ENCODE measurements around the gene GSN.

GSN gene

DNA sequence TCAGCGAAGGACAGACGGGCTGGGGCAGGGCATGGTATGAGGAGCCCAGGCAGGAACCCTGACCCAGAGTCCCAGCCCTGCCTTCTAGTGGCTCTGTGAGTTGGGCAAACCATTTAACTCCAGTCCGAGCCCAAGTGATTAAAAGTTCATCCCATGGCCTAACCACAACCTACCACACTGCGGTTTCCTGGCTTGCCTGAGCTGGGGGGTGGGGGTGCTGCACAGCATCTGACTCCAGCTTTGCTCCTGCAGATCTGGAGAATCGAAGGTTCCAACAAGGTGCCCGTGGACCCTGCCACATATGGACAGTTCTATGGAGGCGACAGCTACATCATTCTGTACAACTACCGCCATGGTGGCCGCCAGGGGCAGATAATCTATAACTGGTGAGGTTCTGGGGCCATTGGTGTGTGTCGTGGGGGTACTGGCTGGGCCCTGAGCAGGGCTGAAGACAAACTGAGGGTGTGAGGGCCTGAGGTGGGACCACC, 53.1 kb downstream of the GSN start:
- TF ChIP-seq, protein P1, sequence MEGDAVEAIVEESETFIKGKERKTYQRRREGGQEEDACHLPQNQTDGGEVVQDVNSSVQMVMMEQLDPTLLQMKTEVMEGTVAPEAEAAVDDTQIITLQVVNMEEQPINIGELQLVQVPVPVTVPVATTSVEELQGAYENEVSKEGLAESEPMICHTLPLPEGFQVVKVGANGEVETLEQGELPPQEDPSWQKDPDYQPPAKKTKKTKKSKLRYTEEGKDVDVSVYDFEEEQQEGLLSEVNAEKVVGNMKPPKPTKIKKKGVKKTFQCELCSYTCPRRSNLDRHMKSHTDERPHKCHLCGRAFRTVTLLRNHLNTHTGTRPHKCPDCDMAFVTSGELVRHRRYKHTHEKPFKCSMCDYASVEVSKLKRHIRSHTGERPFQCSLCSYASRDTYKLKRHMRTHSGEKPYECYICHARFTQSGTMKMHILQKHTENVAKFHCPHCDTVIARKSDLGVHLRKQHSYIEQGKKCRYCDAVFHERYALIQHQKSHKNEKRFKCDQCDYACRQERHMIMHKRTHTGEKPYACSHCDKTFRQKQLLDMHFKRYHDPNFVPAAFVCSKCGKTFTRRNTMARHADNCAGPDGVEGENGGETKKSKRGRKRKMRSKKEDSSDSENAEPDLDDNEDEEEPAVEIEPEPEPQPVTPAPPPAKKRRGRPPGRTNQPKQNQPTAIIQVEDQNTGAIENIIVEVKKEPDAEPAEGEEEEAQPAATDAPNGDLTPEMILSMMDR (IDR thresholded peaks at IDR 0.05; ENCODE audit: insufficient read depth, missing control alignments), result no peak
- FAIRE-seq (no peak), DNase-seq (ENCODE audit: insufficient read length, low spot score) (no peak)

DNA sequence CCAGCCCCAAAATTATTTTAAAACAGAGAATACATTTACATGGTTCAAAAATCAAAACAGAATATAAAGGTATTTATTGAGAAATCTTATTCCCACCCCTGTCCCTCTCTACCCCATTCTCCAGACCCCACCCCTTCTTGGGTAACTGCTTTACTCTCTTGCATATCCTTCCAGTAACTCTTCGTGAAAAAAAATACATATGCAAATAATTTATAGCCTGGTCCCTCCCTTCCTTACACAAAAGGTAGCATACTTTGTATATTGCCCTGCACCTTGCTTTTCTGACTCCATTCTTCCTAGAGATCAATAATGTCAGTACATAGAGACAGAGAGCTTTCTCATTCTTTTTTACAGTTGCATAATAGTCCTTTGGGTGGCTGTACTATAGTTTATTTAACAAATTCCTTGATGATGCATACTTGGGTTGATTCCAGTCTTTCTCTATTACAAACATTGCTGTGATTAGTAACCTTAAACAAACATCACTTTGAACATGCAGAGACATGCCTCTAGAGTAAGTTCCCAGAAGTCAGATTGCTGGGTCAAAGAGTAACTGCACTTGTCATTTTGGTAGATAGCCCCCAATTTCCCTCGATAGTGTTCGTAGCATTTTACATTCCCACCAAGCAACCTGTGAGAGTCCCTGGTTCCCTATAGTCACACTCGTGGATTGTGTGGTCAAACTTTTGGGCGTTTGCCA, 54.2 kb downstream of the GSN start:
- TF ChIP-seq, protein P1 (IDR thresholded peaks at IDR 0.05; ENCODE audit: insufficient read depth, missing control alignments), result no peak
- DNase-seq (ENCODE audit: insufficient read length, low spot score) (no peak), FAIRE-seq (no peak)

DNA sequence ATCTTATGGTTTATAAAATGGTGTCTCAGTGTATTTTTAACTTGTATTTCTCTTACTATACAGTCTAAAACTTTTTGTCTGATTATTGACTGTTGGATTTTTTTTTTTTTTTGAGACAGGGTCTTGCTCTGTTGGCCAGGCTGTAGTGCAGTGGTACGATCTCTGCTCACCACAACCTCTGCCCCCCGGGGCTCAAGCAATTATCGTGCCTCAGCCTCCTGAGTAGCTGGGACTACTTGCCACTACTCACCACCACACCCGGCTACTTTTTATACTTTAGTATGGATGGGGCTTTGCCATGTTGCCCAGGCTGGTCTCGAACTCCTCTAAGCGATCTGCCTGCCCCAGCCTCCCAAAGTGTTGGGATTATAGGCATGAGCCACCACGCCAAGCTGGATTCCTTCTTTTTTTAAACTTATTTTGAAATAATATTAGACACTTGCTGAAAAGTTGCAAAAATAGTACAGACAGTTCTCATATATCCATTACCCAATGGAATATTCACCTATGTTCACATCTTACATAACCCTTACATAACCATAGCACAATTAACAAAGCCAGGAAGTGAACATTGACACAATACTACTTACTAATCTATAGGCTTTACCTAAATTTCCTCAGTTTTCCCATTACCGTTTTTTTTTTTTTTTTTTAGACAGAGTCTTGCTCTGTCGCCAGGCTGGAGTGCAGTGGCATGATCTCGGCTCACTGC, 54.9 kb downstream of the GSN start:
- TF ChIP-seq, protein P1 (IDR thresholded peaks at IDR 0.05; ENCODE audit: insufficient read depth, missing control alignments), result no peak
- no peak for DNase-seq (ENCODE audit: insufficient read length, low spot score)
- FAIRE-seq, result no peak

DNA sequence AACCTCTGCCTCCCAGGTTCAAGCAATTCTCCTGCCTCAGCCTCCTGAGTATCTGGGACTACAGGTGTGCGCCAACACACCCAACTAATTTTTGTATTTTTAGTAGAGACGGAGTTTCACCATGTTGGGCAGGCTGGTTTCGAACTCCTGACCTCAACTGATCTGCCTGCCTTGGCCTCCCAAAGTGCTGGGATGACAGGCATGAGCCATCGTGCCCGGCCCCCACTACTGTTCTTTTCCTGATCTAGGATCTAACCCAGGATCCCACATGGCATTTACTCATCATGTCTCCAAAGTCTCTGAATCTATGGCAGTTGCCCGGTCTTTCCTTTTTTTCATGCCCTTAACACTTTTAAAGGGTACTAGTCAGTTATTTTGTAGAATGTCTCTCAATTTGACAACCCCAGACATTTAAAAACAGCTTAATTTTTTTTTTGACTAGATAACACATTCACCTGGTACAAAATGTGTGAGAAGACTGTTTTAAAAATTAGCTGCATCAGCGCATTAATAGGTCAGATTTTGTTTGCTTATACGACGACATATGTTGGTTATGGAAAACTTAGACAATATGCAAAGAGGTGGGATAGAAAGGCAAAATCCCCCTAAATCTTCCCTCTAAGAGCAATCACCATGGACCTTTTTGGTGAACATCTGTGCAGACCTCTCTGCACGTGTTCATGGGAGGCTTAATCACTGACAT, 55.6 kb downstream of the GSN start:
- TF ChIP-seq, protein P1 (IDR thresholded peaks at IDR 0.05; ENCODE audit: insufficient read depth, missing control alignments), result no peak
- FAIRE-seq (no peak), DNase-seq (ENCODE audit: insufficient read length, low spot score) (no peak)

DNA sequence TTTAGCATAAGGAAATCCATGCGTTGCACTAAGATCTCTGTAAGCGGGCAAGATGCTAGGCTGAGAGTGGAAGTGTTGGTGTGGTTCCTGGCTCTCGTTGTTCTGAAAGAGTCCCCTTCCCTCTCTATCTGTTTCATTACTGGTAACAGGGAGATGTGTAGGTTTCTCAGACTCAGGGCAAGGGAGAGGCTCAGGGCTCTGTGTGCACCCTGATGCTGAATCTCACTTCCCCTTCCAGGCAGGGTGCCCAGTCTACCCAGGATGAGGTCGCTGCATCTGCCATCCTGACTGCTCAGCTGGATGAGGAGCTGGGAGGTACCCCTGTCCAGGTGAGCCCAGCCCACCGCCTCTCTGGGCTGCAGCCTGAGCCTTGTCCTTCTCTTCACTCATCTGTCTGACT, 56.4 kb downstream of the GSN start:
- TF ChIP-seq, protein P1 (IDR thresholded peaks at IDR 0.05; ENCODE audit: insufficient read depth, missing control alignments), result no peak
- no peak for FAIRE-seq
- no peak for DNase-seq (ENCODE audit: insufficient read length, low spot score)

DNA sequence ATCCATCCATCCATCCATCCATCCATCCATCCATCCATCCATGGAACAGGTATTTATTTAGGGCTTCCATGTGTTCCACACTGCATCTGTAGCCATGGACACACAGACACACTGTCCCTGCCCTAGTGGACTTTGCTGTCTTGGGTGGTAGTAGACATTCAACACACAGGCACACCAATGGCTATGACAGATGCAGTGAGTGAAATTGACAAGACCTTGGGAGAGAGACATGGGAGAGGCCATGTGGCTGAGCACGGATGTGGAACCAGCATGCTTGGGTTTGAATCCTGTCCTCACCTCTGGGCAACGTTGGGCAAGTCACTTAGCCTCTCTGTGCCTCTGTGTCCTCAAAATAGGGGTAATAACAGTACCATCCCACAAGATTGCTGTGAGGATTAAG, 56.8 kb downstream of the GSN start:
- DNase-seq (ENCODE audit: insufficient read length, low spot score) (no peak), FAIRE-seq (no peak)
- TF ChIP-seq, protein P1 (IDR thresholded peaks at IDR 0.05; ENCODE audit: insufficient read depth, missing control alignments), result no peak

Measured in D721Med (cell line).